Stimulated activated CD8-positive, alpha-beta memory T cell treated with anti-CD3 and anti-CD28 coated beads, Interleukin-7, amount 100 ng/mL, for 4 hours (primary cell): ENCODE measurements around the gene CD200.
"Not testable (repeated sequence)": the region's sequence is repeated elsewhere in the genome, so short reads cannot be mapped to it uniquely, and the experiment has no call there.

Experiments used
- DNase-seq, 2 donors: peaks; one replicate each; pipeline ENCODE4 v3.0.0-alpha.2; 2020; ENCODE audit warnings: low read depth in 2 of 2

Gene CD200

GRCh38 chr3:112390783-112391641, 58.1 kb downstream of the CD200 start:
- DNase-seq: no peak

DNA sequence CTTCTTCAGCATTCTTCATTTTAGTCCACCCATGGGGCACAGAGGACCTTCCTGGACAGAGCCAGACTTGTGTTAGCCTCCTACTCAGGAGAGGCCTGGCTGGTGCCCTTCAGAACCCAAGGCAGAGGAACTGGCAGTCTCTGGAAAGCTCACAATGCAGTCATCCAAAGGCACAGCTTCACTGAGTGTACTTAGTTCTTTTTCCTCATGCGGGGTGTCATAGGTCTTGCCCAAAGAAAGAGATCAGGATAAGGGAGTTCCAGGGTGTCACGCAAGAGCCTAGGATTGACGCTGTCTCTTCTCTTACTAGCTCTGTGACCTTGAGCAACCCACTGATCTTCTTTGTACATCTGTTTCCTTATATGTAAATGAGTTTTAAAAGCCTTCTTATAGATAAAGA, 58.7 kb downstream of the CD200 start:
- DNase-seq: no peak

DNA sequence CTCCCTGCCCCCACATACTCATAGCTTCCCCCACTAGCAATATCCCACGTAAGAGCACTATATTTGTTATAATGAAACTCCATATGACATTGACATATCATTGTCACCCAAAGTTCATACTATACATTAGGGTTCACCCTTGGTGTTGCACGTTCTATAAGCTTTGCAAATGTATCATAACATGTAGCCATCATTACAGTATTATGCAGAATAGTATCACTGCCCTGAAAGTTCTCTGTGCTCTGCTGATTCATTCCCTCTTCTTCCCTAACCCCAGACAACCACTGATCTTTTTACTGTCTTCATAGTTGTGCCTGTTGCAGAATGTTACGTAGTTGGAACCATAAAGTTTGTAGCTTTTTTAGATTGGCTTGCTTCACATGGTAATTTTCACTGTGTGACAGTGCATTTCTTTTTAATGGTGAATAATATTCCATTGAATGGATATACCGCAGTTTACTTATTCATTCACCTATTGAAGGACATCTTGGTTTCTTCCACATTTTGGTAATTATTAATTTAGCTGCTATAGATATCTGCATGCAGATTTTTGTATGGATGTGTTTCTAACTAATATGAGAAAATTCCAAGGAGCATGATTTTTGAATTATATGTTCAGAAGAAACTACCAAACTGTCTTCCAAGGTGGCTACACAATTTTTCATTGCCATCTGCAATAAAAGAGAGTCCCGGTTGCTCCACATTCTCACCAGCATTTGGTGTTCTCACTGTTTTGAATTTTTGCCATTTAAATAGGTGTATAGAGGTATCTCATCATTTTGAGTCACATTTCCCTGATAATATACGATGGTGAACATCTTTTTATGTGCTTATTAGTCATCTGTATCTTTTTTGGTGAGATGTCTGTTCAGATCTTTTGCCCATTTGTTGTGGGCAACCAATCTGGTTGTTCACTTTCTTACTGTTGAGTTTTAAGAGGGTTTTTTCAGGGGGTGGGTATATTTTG, 59.7 kb downstream of the CD200 start:
- no peak for DNase-seq

- no peak for DNase-seq
Measured at GRCh38 chr3:112393360-112393728, 60.4 kb downstream of the CD200 start.

GRCh38 chr3:112394003-112394640, 61.2 kb downstream of the CD200 start:
- no peak for DNase-seq

DNA sequence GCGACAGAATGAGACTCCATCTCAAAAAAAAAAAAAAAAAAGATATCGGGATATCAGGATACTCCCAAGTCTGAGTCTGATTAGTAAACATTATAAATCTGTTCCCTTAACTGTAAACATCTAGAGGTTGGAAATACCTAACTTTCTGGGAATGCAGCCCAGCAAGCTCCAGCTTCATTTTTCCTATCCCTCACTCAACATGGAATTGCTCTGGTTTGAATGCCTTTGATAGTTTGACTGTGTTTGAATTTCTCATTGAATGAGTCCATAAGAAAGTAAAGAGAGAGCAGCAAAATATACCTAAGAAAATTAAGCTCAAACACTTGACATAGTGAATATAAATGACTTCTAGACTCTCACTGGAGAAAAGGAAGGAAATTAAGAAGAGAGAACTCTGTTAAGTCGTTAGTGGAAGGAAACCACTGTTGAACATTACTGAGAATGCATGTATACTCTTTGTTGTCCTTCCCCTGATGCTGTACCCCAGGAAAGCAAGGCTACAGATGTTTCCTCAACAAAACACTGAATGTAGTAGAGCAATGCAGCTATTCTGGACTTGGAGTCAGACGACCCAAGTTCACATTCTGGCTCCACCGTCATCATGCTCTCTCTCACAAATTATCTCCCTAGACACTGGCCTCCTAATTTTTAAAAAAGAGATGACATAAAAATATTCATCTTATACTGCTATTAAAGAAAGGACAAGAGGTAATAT, 62.4 kb downstream of the CD200 start:
- DNase-seq: no peak

GRCh38 chr3:112395896-112396290, 62.9 kb downstream of the CD200 start:
- no peak for DNase-seq

DNA sequence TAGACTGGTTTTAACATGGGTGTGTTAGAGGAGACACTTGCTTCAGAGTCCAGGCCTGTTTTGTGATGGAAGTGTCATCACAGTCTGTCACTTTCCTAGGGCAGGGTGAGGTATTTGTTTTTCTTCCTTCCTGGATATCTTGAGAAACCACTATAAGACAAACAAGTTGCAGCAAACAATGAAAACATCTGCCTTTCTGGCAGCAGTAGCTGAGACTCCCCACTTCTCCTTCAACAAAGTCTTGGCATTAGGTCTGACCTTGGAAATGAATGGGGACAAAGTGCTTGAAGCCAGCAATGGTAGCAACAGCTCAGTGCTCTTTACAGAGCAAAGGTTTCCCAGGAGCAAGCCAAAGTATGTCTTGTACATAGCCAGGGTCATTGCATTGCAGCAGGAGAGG, 64.6 kb downstream of the CD200 start:
- no peak for DNase-seq

- DNase-seq: no peak
Measured at GRCh38 chr3:112399064-112399463, 66.1 kb downstream of the CD200 start.

DNA sequence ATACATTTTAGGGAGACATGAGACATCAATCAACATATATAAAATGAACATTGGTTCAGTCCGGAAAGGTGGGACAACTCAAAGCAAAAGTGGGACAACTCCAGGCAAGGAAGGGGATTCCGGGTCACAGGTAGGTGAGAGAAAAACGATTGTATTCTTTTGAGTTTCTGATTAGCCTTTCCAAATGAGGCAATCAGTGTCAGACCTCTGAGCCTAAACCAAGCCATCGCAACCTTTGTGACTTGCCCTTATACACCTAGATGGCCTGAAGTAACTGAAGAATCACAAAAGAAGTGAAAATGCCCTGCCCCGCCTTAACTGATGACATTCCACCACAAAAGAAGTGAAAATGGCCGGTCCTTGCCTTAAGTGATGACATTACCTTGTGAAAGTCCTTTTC, 66.6 kb downstream of the CD200 start:
- DNase-seq: not testable (repeated sequence)

DNA sequence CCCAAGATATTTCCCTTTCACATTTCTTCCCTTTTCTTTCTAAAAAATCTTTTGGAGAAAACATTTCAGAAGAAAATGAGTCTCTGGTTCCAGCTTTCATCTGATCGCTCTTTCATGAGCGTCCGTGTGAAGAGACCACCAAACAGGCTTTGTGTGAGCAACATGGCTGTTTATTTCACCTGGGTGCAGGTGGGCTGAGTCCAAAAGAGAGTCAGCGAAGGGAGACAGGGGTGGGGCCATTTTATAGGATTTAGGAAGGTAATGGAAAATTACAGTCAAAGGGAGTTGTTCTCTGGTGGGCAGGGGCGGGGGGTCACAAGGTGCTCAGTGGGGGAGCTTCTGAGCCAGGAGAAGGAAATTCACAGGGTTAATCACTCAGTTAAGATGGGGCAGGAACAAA, 67.4 kb downstream of the CD200 start:
- not testable (repeated sequence) for DNase-seq

DNA sequence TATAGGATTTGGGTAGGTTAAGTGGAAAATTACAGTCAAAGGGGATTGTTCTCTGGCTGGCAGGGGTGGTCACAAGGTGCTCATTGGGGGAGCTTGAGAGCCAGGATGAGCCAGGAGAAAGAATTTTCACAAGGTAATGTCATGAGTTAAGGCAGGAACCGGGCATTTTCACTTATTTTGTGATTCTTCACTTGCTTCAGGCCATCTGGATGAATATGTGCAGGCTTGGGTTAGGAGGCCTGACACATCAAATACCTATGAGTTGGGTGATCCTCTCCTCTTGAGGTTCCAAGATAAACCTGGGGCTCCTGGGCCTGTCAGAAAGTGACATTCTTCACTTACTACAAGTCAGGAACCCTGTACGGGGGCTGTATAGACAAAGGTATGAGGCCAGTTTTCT, 68.7 kb downstream of the CD200 start:
- no peak for DNase-seq

DNA sequence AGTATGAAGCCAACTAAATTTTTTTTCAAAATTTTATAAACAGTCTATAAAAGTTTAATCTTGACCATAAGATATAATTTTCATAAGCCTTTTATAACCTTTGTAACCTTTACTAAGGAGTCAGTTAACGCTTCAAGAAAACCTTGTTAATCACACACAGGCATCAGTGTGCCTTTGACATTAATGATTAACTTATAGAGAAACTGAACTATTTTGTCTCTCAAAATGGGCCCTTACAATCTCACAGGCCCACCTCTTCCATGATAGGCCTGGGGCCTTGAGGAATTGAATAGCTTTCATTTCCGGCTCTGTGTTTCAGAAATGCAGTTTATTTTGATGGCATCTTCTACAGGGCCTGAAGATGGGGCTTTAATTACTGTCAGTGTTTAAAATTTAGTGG, 70.1 kb downstream of the CD200 start:
- no peak for DNase-seq

DNA sequence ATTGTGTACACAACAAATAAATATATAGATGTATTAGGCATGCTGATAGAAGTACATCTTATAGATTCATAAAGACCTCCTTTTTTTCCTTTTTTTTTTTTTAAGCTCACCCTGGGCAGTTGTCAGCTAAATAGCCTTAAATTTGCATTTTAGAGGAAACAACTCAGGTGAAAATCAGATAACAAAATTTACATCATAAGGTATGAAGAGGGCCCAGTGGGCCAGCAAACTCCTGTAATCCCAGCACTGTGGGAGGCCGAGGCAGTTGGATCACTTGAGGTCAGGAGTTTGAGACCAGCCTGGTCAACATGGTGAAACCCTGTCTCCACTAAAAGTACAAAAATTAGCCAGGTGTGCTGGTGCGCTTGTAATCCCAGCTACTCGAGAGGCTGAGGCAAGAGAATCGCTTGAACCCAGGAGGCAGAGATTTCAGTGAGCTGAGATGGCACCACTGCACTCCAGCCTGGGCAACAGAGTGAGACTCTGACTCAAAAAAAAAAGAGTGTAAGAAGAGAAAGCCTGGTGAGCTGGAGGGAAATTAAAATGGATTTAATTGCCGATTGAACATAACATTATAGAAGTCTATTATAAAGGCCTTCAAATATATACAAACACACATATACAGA, 72.1 kb downstream of the CD200 start:
- DNase-seq: not testable (repeated sequence)

GRCh38 chr3:112405845-112406244, 72.9 kb downstream of the CD200 start:
- no peak for DNase-seq

DNA sequence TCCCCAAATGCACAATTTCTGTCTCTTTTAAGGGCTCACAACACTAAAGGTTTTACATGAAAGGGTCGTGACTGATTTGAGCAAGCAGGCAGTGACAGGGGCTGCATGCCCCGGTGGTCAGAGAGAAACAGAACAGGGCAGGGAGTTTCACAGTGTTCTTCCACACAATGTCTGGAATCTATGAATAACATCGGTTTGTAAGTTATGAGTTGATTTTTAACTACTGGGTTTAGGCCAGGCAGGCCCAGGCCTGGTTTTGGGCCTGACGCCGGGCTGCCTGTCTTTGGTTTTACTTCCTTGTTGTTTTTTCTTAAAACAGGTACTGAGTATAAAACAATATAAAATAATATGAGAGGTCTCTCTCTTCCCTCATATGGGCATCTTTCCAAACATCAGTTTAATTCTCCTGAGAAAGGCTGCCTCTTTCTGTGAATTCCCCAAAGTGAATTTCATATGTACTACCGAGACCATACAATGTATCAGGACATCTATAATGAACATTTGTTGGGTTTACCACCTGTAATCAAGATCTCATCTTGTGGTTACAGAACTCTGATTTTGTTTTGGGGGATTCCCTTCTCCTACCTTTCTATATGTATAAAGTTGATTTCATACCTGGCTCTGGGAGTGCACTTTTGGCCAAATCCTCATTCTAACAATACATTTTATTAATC, 74.4 kb downstream of the CD200 start:
- no peak for DNase-seq

DNA sequence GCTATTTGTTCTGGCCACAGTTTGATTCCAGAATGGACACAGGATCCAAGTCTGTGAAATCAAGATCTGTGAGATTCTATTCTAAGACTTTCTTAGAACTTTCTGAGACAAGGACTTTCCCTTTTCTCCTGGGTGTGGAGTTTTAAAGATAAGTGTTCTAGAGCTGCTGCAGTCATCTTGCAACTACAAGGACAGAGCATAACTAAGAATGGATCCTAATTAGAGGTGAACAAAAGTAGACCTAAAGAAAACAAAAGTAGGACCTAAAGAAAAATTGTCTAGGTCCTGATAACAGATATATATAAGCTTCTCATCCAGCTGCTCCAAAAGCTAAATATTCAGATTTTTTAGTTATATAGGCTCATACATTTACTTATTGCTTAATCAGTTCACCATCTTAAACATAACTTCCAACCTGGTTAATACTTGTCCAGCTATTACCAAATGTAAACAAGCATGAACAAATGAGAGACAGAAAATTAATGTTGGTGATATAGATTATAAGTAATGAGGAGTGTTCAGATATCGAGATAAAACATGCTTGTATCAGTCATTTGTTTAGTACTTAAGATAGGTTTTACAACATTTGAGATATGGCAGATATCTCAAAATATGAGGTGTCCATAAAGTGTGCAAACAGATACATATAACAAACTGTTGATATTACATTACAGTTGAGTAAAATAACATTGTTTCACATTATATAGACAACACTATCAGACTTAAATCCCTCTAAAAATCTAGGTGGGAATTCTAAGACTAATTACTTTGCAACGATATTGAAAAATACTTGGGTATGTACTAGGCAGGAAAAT, 75.1 kb downstream of the CD200 start:
- no peak for DNase-seq

GRCh38 chr3:112409041-112409440, 76.1 kb downstream of the CD200 start:
- DNase-seq: no peak

GRCh38 chr3:112411425-112411824, 78.5 kb downstream of the CD200 start:
- no peak for DNase-seq
